ENCODE results near the gene SORCS3. TPM values are rescaled to one million over a fixed set of nuclear protein-coding genes. Genes with fewer than 3 reads are reported as not detected.

SORCS3 gene
- polyA plus RNA-seq, 3 donors: not detected

DNA sequence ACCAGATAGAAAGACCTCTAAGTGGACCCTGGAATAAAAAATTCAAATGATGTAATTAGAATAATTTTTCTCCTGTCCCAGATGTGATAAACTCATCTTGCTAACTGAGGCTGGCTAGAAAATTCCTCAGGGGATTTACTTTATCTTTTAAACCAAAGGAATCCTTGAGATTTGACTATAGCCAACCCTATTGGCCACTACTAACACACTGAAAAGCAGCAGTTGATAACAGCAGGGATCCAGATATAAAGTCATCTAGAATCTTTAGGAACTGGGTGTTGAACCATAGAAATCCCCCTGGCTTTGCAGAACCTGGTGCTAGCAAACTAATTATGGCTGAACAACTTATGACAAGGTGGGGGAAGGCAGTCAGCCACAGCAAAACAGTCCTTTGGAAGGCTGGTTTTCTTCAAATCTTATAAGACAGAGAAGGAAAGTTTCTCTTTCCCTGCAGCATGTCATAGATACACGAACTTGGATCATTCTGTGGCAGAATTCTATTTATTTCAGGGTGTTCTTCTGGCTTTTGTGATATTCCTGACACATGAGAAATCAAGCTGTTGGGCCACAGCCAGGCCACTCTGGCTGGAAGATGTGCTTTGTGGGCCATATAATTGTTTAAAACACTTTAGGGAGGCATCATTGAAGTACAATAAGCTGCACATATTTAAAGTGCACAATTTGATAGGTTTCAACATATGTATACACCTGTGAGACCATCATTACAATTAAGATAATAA, 643.6 kb downstream of the SORCS3 start:
- H3K27me3 ChIP-seq (ENCODE audit: control insufficient read depth in 2 of 2, insufficient read depth in 2 of 2, low read length in 2 of 2): no peaks in the 10 kb centered on the region
- H3K9me3 ChIP-seq (replicated peaks in 1 of 2; ENCODE audit: control insufficient read depth in 1 of 2, insufficient read depth in 1 of 2, low read length in 2 of 2): no peaks in the 10 kb centered on the region
- Mint-ChIP-seq H3K36me3 (no peaks in the 10 kb centered on the region), H3K4me1 (no peaks in the 10 kb centered on the region), H3K27ac (no peak overlapping the region), H3K9me3 (peaks cover 0 to 1% (median 0%) of the 10 kb centered on the region in 7 donors), H3K4me3 (no peak overlapping the region), H3K27me3 (ENCODE audit: low read depth in 3 of 3) (no peaks in the 10 kb centered on the region)
- DNase-seq: no peak
- no peak overlapping the region for H3K27ac ChIP-seq (ENCODE audit: low read depth in 1 of 2, low read length in 2 of 2)
- no peak overlapping the region for H3K4me3 ChIP-seq (replicated peaks in 1 of 3; ENCODE audit: low read depth in 2 of 3, low read length in 3 of 3)
- H4K20me1 ChIP-seq (ENCODE audit: insufficient read depth, low read length): no peaks in the 10 kb centered on the region
- H3K9ac ChIP-seq (ENCODE audit: insufficient read depth, low read length, poor library complexity, severe bottlenecking): no peak overlapping the region
- H3K79me2 ChIP-seq (ENCODE audit: insufficient read depth, low read length): no peaks in the 10 kb centered on the region
- no peak overlapping the region for H2AFZ ChIP-seq (ENCODE audit: insufficient read depth, low read depth, low read length, poor library complexity, severe bottlenecking)
- intact Hi-C loops (cut with micrococcal nuclease): no loop called here
- H3K4me1 ChIP-seq (ENCODE audit: control insufficient read depth in 1 of 2, insufficient read depth in 2 of 2, low read length in 2 of 2): no peaks in the 10 kb centered on the region
- TF ChIP-seq, protein P1, sequence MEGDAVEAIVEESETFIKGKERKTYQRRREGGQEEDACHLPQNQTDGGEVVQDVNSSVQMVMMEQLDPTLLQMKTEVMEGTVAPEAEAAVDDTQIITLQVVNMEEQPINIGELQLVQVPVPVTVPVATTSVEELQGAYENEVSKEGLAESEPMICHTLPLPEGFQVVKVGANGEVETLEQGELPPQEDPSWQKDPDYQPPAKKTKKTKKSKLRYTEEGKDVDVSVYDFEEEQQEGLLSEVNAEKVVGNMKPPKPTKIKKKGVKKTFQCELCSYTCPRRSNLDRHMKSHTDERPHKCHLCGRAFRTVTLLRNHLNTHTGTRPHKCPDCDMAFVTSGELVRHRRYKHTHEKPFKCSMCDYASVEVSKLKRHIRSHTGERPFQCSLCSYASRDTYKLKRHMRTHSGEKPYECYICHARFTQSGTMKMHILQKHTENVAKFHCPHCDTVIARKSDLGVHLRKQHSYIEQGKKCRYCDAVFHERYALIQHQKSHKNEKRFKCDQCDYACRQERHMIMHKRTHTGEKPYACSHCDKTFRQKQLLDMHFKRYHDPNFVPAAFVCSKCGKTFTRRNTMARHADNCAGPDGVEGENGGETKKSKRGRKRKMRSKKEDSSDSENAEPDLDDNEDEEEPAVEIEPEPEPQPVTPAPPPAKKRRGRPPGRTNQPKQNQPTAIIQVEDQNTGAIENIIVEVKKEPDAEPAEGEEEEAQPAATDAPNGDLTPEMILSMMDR (IDR thresholded peaks at IDR 0.05): no peak
- WGBS (ENCODE audit: insufficient coverage): 60% methylated on average over 1 of the region's 1 CpG
- no peak overlapping the region for H3K4me2 ChIP-seq (replicated peaks; ENCODE audit: extremely low read depth, low read length, poor library complexity, severe bottlenecking)
- H3K36me3 ChIP-seq (replicated peaks in 1 of 2; ENCODE audit: control insufficient read depth in 1 of 2, insufficient read depth in 2 of 2, low read length in 2 of 2): no peaks in the 10 kb centered on the region

DNA sequence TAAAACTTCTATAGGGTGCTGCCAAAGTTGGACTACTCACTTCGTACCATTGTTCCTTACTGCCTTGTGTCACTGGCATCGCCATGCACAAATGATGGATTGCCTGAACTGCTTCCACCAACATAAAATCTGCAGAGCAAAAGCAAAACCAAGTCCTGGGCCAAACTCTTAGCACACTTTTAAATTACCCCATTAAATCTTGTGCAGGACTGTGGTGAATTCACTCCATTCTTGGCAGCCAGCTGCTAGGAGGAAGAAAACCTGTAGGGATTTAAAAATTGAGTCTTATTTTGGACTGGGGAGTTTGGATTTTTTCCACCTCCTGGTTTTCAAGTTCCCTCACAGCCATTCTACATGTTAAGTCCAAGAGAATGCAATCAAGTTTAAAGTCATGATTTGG, 646.9 kb downstream of the SORCS3 start:
- intact Hi-C loops (cut with micrococcal nuclease): no loop called here
- no peak overlapping the region for H3K4me3 Mint-ChIP-seq
- Histone ChIP-seq H3K27me3 (ENCODE audit: control insufficient read depth in 2 of 2, insufficient read depth in 2 of 2, low read length in 2 of 2) (no peaks in the 10 kb centered on the region), H3K9ac (ENCODE audit: insufficient read depth, low read length, poor library complexity, severe bottlenecking) (no peak overlapping the region), H3K4me1 (ENCODE audit: control insufficient read depth in 1 of 2, insufficient read depth in 2 of 2, low read length in 2 of 2) (no peaks in the 10 kb centered on the region), H3K4me3 (replicated peaks in 1 of 3; ENCODE audit: low read depth in 2 of 3, low read length in 3 of 3) (no peak overlapping the region), H4K20me1 (ENCODE audit: insufficient read depth, low read length) (no peaks in the 10 kb centered on the region), H3K36me3 (replicated peaks in 1 of 2; ENCODE audit: control insufficient read depth in 1 of 2, insufficient read depth in 2 of 2, low read length in 2 of 2) (no peaks in the 10 kb centered on the region), H3K9me3 (replicated peaks in 1 of 2; ENCODE audit: control insufficient read depth in 1 of 2, insufficient read depth in 1 of 2, low read length in 2 of 2) (peaks cover 0 to under 1% of the 10 kb centered on the region in 2 donors), H2AFZ (ENCODE audit: insufficient read depth, low read depth, low read length, poor library complexity, severe bottlenecking) (no peak overlapping the region), H3K27ac (ENCODE audit: low read depth in 1 of 2, low read length in 2 of 2) (no peak overlapping the region), H3K79me2 (ENCODE audit: insufficient read depth, low read length) (no peaks in the 10 kb centered on the region), H3K4me2 (replicated peaks; ENCODE audit: extremely low read depth, low read length, poor library complexity, severe bottlenecking) (no peak overlapping the region)
- H3K27ac Mint-ChIP-seq: no peak overlapping the region
- H3K27me3 Mint-ChIP-seq (ENCODE audit: low read depth in 3 of 3): no peaks in the 10 kb centered on the region
- H3K4me1 Mint-ChIP-seq: no peaks in the 10 kb centered on the region
- 32% methylated on average over 2 of the region's 2 CpGs for WGBS (ENCODE audit: insufficient coverage)
- no peaks in the 10 kb centered on the region for H3K36me3 Mint-ChIP-seq
- no peak for DNase-seq
- H3K9me3 Mint-ChIP-seq: peaks cover 0 to 2% (median 0%) of the 10 kb centered on the region in 7 donors
- TF ChIP-seq, protein P1 (IDR thresholded peaks at IDR 0.05): no peak
